ENCODE results near the gene SON.
"Not testable (repeated sequence)": the region's sequence is repeated elsewhere in the genome, so short reads cannot be mapped to it uniquely, and the experiment has no call there.

Gene SON, protein sequence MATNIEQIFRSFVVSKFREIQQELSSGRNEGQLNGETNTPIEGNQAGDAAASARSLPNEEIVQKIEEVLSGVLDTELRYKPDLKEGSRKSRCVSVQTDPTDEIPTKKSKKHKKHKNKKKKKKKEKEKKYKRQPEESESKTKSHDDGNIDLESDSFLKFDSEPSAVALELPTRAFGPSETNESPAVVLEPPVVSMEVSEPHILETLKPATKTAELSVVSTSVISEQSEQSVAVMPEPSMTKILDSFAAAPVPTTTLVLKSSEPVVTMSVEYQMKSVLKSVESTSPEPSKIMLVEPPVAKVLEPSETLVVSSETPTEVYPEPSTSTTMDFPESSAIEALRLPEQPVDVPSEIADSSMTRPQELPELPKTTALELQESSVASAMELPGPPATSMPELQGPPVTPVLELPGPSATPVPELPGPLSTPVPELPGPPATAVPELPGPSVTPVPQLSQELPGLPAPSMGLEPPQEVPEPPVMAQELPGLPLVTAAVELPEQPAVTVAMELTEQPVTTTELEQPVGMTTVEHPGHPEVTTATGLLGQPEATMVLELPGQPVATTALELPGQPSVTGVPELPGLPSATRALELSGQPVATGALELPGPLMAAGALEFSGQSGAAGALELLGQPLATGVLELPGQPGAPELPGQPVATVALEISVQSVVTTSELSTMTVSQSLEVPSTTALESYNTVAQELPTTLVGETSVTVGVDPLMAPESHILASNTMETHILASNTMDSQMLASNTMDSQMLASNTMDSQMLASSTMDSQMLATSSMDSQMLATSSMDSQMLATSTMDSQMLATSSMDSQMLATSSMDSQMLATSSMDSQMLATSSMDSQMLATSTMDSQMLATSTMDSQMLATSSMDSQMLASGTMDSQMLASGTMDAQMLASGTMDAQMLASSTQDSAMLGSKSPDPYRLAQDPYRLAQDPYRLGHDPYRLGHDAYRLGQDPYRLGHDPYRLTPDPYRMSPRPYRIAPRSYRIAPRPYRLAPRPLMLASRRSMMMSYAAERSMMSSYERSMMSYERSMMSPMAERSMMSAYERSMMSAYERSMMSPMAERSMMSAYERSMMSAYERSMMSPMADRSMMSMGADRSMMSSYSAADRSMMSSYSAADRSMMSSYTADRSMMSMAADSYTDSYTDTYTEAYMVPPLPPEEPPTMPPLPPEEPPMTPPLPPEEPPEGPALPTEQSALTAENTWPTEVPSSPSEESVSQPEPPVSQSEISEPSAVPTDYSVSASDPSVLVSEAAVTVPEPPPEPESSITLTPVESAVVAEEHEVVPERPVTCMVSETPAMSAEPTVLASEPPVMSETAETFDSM (N-terminal part only)

GRCh38 chr21:33542640-33543504 lies at the start of gene SON:
Gene SON (plus strand): TSS chr21:33543038. CDS start chr21:33543093, 55 bp downstream.
- DNase-seq = peak; percentile 98

DNA sequence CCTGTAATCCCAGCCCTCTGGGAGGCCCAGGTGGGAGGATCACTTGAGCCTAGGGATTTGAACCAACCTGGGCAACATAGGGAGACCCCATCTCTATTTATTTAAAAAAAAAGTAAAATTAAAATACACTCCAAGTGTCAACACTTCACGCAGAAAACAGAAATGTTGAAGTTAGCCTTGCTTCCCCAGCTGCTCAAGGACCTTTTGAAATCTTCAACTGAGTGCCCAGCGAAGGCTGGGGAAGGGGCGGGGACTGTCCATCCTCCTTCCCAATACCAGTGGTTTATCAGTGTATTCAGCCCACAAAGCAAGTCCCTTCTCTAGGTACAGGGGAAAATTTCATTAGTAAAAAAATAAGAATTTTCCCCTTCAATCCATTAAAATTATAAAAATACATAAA lies 49.1 kb upstream of the SON start:
- no peak for DNase-seq

GRCh38 chr21:33495743-33496142 lies 47.1 kb upstream of the SON start:
- no peak for DNase-seq

GRCh38 chr21:33496345-33496744 lies 46.5 kb upstream of the SON start:
- DNase-seq = no peak

DNA sequence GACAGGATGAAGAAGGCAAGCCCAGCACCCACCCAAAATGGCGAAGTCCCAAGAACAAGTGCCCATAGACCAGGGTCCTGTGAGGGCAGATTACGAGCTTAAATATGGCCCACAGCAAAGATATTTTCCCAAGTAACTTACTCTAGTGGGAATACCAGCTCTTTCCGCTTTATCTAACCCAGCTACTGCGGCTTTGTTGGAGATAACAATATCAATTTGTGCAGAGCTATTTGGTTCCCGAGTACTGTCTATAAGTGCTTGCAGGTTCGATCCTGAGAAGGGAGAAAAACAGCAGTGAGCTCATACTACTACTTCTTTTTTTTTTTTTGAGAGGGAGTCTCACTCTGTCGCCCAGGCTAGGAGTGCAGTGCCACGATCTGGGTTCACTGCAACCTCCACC lies 37.0 kb upstream of the SON start:
- DNase-seq = no peak

GRCh38 chr21:33507003-33507402 lies 35.8 kb upstream of the SON start:
- DNase-seq = not testable (repeated sequence)

- DNase-seq = no peak
Measured at GRCh38 chr21:33510826-33511225, 32.0 kb upstream of the SON start.

DNA sequence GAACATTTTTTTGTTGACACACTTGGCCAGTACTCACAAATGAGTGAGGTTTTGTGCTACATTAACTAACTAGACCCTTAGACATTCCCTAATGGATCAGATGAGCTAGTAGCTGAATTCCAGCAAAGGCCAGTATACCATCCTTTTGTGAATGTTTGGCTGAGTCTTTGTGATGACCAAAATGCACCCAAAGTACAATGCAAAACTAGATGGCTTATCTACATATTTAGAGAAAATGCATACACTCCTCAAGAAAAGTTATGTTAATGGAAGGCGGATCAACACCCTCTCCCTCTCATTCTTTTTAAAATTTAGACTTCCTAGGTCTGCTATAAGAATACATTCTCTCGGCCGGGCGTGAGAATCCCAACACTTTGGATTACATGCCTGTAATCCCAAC lies 31.2 kb upstream of the SON start:
- DNase-seq = no peak

DNA sequence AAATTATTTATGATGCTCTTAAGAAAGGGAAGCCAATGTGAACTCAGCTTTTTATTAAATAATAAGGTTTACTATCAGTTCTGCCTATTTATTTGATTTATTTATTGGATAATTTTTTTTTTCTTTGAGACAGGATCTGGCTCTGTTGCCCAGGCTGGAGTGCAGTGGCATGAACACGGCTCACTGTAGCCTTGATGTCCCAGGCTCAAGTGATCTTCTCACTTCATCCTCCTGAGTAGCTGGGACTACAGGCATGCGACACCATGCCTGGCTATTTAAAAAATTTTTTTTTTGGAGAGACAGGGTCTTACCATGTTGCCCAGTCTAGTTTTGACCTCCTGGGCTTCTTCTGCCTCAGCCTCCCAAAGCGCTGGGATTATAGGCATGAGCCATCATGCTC lies 30.4 kb upstream of the SON start:
- DNase-seq = no peak

DNA sequence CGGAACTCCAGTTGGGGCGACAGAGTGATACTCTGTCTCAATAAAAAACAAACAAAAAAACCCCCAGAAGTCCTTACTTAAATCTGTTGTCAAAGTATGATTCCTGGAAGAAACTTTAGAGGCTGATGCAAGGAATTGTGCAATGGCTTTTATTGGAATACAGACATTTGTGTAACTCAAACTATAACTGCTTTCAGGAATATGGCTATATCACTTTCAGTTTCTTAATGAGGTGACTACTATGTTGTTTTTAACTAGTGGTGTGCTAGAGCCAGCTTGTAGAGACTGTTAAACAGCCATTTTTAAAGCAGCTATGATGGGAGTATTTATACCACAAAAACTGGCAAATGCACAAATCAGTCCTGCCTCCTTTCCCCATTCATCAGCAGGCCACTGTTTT lies 28.6 kb upstream of the SON start:
- DNase-seq = no peak

- no peak for DNase-seq
Measured at GRCh38 chr21:33518899-33519298, 23.9 kb upstream of the SON start.

DNA sequence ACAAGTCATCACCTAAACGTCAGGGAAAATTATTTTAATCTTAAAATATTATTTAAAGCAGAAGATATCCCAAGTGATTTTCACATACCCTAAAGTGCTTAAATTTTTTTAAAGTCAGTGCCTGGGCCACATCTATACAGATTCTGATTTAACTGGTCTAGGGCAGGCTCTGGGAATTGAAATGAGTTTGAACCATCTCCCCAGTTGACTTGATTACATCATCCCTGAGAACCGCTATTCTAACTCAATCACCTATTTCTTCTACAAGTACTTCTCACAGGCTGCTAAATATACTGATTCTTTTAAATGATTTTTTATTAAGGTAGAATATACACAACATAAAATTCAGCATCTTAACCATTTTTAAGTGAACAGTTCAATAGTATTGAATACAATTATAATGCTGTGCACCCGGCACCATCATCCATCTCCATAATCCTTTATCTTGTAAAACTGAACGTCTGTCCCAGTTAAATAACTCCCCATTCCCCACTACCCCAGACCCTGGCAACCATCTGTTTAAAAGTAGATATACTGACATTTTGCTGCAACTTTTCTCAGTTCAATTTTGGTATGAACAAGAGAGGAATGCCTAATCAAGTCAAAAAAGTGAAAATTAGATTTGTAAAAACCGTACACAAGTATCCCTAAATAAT lies 20.4 kb upstream of the SON start:
- no peak for DNase-seq

GRCh38 chr21:33522953-33523349 lies 19.9 kb upstream of the SON start:
- no peak for DNase-seq

DNA sequence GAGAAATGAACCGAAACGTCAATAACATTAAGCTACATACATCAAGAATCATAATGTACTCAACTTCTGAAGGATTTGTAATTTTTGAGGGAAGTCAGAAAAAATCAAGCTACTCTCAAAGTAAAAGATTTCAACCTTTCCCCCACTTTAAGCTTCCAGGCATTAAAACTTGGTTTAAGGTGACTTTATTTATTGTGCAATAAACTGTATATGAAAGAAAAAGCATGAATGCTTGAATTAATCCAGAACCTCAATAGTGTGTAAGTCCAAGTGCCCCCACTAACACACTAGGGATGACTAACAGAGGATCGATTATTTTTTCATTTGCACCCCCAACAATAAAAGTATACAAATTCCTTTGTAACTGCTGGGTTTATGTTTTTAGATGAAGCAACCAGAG lies 11.8 kb upstream of the SON start:
- no peak for DNase-seq

DNA sequence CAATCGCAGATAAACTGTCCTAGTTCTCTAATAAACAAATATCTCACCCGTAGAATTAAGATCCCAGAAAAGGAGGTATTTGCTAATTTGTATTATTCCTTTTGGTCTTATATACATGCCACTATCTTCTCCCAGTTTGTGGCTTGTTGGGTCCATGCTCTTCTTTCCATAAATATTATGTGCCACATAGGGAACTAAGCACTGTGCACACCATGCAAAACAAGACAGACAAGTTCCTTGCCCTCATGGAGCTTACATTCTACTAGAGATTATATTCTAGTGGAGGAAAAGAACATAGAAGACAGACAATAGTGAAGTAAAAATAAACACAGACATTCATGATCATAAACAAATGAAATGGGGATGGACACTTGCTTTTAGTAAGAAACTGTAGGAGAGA lies 5.6 kb upstream of the SON start:
- DNase-seq = no peak

GRCh38 chr21:33539616-33540015 lies 3.2 kb upstream of the SON start:
- no peak for DNase-seq

DNA sequence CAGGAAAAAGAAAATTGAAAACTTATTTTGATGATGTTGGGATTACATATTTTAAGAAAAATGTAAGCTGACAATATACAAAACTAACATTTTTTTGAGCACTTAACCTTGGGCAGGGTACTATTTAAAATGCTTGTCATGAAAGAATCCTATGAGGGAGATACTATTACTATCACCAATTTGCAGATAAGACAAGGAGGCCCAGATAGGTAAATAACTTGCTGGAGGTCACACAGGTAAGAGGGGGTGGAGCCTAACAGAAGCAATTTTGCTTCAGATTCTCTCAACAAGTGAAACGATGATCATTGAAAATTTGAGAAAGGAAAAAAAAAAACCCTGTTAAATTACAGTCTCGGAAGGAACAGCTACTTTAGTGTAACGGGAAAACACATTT lies 2.1 kb upstream of the SON start:
- DNase-seq = no peak

DNA sequence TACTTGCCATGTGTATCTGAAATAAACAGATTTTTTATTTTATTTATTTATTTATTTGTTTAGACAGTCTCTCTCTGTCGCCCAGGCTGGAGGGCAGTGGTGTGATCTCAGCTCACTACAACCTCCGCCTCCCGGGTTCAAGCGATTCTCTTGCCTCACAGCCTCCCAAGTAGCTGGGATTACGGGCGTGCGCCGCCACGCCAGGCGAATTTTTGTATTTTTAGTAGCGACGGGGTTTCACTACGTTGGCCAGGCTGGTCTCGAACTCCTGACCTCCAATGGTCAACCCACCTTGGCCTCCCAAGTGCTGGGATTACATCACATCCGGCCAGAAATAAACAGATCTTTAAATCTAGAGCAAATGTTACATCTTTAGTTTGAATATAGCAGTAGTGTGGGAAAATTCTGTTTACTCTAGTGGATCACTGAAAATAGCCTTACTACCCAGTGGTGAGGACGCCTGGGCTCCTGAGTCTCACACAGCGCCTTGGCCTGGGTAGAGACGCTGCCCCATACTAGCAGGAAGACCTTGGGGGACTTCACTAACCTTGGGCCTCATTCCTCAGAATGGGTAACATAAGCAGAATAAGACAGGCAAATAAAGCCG lies 1.6 kb upstream of the SON start:
- DNase-seq = no peak

- peak; percentile 87 for DNase-seq
Measured at GRCh38 chr21:33541756-33542639, 840 bp upstream of the SON start, which contains the start of gene GART. Gene GART (minus strand): TSS chr21:33542117. CDS start chr21:33539315, 2,802 bp downstream.
